Thyroid gland (tissue), 4 donors: ENCODE results near the gene PARP2.

Experiments used
- CTCF ChIP-seq, 6 experiments: fragments of 200-600 bp in 3 of 6; fragments of 450-650 bp in 3 of 6; sonication (generic) in 3 of 6; IDR thresholded peaks; one replicate each; pipeline ENCODE4 v1.5.1; 2016 to 2019; ENCODE audit warnings: antibody characterized with exemption in 6 of 6, mild to moderate bottlenecking in 2 of 6, inconsistent platforms in 1 of 6, moderate library complexity in 1 of 6
- POLR2A ChIP-seq, 2 donors: fragments of 450-650 bp; IDR thresholded peaks; one replicate each; pipeline ENCODE4 v1.6.1; 2017; ENCODE audit warnings: antibody characterized with exemption in 2 of 2, mild to moderate bottlenecking in 2 of 2, moderate library complexity in 1 of 2

GRCh38 chr14:20383032-20383431 is 39.6 kb downstream of the PARP2 start:
- TF ChIP-seq CTCF (IDR thresholded peaks at IDR 0.05) (no peak), POLR2A (IDR thresholded peaks at IDR 0.05) (no peak)
